RWPE2 (cell line): Measurements from ENCODE around the gene GPR107.

ENCODE experiments used
- ATAC-seq: fragments of 200-7000 bp; cut with Tn5 transposase; 3 replicates; pipeline ENCODE4 v1.9.1; 2021; ENCODE audit warnings: low read depth
- DNase-seq: peaks from one replicate; pipeline ENCODE4 v3.0.0-alpha.2; 2020; ENCODE audit warnings: low spot score
- H3K27ac ChIP-seq: fragments of 450-650 bp; 2 replicates; pipeline ENCODE4 v1.5.1; 2017; ENCODE audit warnings: mild to moderate bottlenecking; ENCODE audit not compliant: poor library complexity, severe bottlenecking
- H3K27me3 ChIP-seq: fragments of 250-450 bp; sonication (Bioruptor Pico); 2 replicates; pipeline ENCODE4 v1.5.1; 2021; ENCODE audit warnings: mild to moderate bottlenecking, moderate library complexity; ENCODE audit not compliant: insufficient read depth, poor library complexity, severe bottlenecking
- H3K36me3 ChIP-seq: fragments of 250-450 bp; sonication (Bioruptor Pico); 2 replicates; pipeline ENCODE4 v1.5.1; 2020; ENCODE audit warnings: low read depth, mild to moderate bottlenecking, moderate library complexity
- H3K4me1 ChIP-seq: fragments of 250-450 bp; sonication (Bioruptor Pico); 2 replicates; pipeline ENCODE4 v1.5.1; 2021; ENCODE audit warnings: mild to moderate bottlenecking, moderate library complexity; ENCODE audit not compliant: insufficient read depth, poor library complexity, severe bottlenecking
- H3K4me3 ChIP-seq: fragments of 250-450 bp; sonication (Bioruptor Pico); 2 replicates; pipeline ENCODE4 v1.5.1; 2021; ENCODE audit warnings: mild to moderate bottlenecking, moderate library complexity; ENCODE audit not compliant: severe bottlenecking
- H3K9me3 ChIP-seq: fragments of 250-450 bp; sonication (Bioruptor Pico); 2 replicates; pipeline ENCODE4 v1.5.1; 2021; ENCODE audit warnings: mild to moderate bottlenecking, moderate library complexity; ENCODE audit not compliant: severe bottlenecking
- CTCF ChIP-seq: fragments of 450-650 bp; IDR thresholded peaks from one replicate; pipeline ENCODE4 v1.5.1; 2017; ENCODE audit warnings: mild to moderate bottlenecking, moderate library complexity; ENCODE audit not compliant: poor library complexity, severe bottlenecking

Gene GPR107

GRCh38 chr9:130117376-130117775 is 63.7 kb downstream of the GPR107 start:
- Histone ChIP-seq H3K36me3 (peaks cover 17% of the 10 kb centered on the region; the same call in 1 of the 2 replicates), H3K27ac (no peak overlapping the region), H3K4me3 (no peak overlapping the region), H3K27me3 (no peaks in the 10 kb centered on the region), H3K9me3 (no peaks in the 10 kb centered on the region), H3K4me1 (peaks cover 6% of the 10 kb centered on the region)
- no peak for TF ChIP-seq CTCF
- DNase-seq (no peak), ATAC-seq (no peak)

- ATAC-seq: no peak
- H3K27me3 ChIP-seq: no peaks in the 10 kb centered on the region
- H3K9me3 ChIP-seq: no peaks in the 10 kb centered on the region
- no peak overlapping the region for H3K4me3 ChIP-seq
- DNase-seq: no peak
- TF ChIP-seq CTCF: no peak
- peaks cover 6% of the 10 kb centered on the region for H3K4me1 ChIP-seq
- H3K27ac ChIP-seq: no peak overlapping the region
- H3K36me3 ChIP-seq: peaks cover 14% of the 10 kb centered on the region; the same call in 1 of the 2 replicates
These were observed 64.3 kb downstream of the GPR107 start for GRCh38 chr9:130117816-130118632.

- Histone ChIP-seq H3K4me3 (no peak overlapping the region), H3K27ac (no peak overlapping the region), H3K36me3 (peaks cover 12% of the 10 kb centered on the region), H3K27me3 (no peaks in the 10 kb centered on the region), H3K4me1 (peaks cover 6% of the 10 kb centered on the region), H3K9me3 (no peaks in the 10 kb centered on the region)
- no peak for DNase-seq
- no peak for TF ChIP-seq CTCF
- ATAC-seq: no peak
These were observed 65.3 kb downstream of the GPR107 start for GRCh38 chr9:130118841-130119518.

- Histone ChIP-seq H3K27ac (no peak overlapping the region), H3K9me3 (no peaks in the 10 kb centered on the region), H3K27me3 (no peaks in the 10 kb centered on the region), H3K36me3 (peaks cover 12% of the 10 kb centered on the region), H3K4me1 (peaks cover 6% of the 10 kb centered on the region), H3K4me3 (no peak overlapping the region)
- ATAC-seq (no peak), DNase-seq (no peak)
- TF ChIP-seq CTCF: no peak
These were observed 66.0 kb downstream of the GPR107 start for GRCh38 chr9:130119519-130120298.
